SHP77 treated with DMSO at 0.1 percent for 48 hours (cell line): ENCODE data around the gene SNPH.
"Not testable (repeated sequence)": the region's sequence is repeated elsewhere in the genome, so short reads cannot be mapped to it uniquely, and the experiment has no call there.

Experiments
- DNase-seq: peaks from one replicate; lab custom pipeline; 2025; lab: John Stamatoyannopoulos, UW

Gene SNPH

GRCh38 chr20:1266167-1266973, at the start of gene SNPH:
Gene SNPH (plus strand): TSS chr20:1266294. CDS start chr20:1296240, 29,946 bp downstream.
- peak; percentile 61 for DNase-seq

GRCh38 chr20:1216527-1217427, 49.3 kb upstream of the SNPH start:
- not testable (repeated sequence) for DNase-seq

- not testable (repeated sequence) for DNase-seq
Measured at GRCh38 chr20:1222750-1223149, 43.3 kb upstream of the SNPH start.

- DNase-seq = no peak
Measured at GRCh38 chr20:1224205-1224890, 41.7 kb upstream of the SNPH start.

GRCh38 chr20:1225263-1225782, 40.8 kb upstream of the SNPH start:
- no peak for DNase-seq

GRCh38 chr20:1225783-1226654, 40.1 kb upstream of the SNPH start, which contains the start of gene RAD21L1:
Gene RAD21L1 (plus strand): TSS chr20:1226044. CDS start chr20:1228454, 2,410 bp downstream.
- no peak for DNase-seq

GRCh38 chr20:1229541-1229940, 36.6 kb upstream of the SNPH start:
- DNase-seq = no peak

- no peak for DNase-seq
Measured at GRCh38 chr20:1232286-1233111, 33.6 kb upstream of the SNPH start.

- no peak for DNase-seq
Measured at GRCh38 chr20:1240549-1240948, 25.5 kb upstream of the SNPH start.

- DNase-seq = no peak
Measured at GRCh38 chr20:1241456-1241855, 24.6 kb upstream of the SNPH start.

- DNase-seq = no peak
Measured at GRCh38 chr20:1242099-1242498, 24.0 kb upstream of the SNPH start.

- DNase-seq = no peak
Measured at GRCh38 chr20:1242530-1242929, 23.6 kb upstream of the SNPH start.

- no peak for DNase-seq
Measured at GRCh38 chr20:1245578-1245977, 20.5 kb upstream of the SNPH start.

GRCh38 chr20:1247689-1248088, 18.4 kb upstream of the SNPH start:
- no peak for DNase-seq

GRCh38 chr20:1250282-1250681, 15.8 kb upstream of the SNPH start:
- DNase-seq = not testable (repeated sequence)

- no peak for DNase-seq
Measured at GRCh38 chr20:1252416-1252815, 13.7 kb upstream of the SNPH start.

- no peak for DNase-seq
Measured at GRCh38 chr20:1254254-1254653, 11.8 kb upstream of the SNPH start.

GRCh38 chr20:1255675-1256074, 10.4 kb upstream of the SNPH start:
- no peak for DNase-seq

- DNase-seq = no peak
Measured at GRCh38 chr20:1263853-1264252, 2.2 kb upstream of the SNPH start.

GRCh38 chr20:1264727-1265126, 1.4 kb upstream of the SNPH start:
- DNase-seq = no peak
